Subcutaneous adipose tissue (tissue), 4 donors: ENCODE measurements around the gene NEU4. TPM values are rescaled to one million over a fixed set of nuclear protein-coding genes. Genes with fewer than 3 reads are reported as not detected.

Experiments used
- CTCF ChIP-seq: fragments of 450-650 bp; IDR thresholded peaks from one replicate; pipeline ENCODE4 v1.5.1; 2016; ENCODE audit warnings: low read depth, mild to moderate bottlenecking, control low read depth, antibody characterized with exemption, moderate library complexity
- total RNA-seq, 4 donors: library from RNA; depleted of rRNA; stranded (reverse); fragments of >200 nt; gene quantifications; one replicate each; pipeline ENCODE4 v1.1.0, GENCODE V29; 2016

The NEU4 gene, protein sequence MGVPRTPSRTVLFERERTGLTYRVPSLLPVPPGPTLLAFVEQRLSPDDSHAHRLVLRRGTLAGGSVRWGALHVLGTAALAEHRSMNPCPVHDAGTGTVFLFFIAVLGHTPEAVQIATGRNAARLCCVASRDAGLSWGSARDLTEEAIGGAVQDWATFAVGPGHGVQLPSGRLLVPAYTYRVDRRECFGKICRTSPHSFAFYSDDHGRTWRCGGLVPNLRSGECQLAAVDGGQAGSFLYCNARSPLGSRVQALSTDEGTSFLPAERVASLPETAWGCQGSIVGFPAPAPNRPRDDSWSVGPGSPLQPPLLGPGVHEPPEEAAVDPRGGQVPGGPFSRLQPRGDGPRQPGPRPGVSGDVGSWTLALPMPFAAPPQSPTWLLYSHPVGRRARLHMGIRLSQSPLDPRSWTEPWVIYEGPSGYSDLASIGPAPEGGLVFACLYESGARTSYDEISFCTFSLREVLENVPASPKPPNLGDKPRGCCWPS
- 1 to 10 TPM in 1 of 4 donors, under 1 TPM in 1, not detected in 2; 0.75 to 1.8 TPM for total RNA-seq

GRCh38 chr2:241808721-241809382 lies at the start of gene NEU4:
Gene NEU4 (plus strand): TSS chr2:241809193. CDS start chr2:241814485, 5,292 bp downstream.
- TF ChIP-seq CTCF, result no peak

GRCh38 chr2:241760301-241760771 lies 48.7 kb upstream of the NEU4 start:
- TF ChIP-seq CTCF, result no peak

DNA sequence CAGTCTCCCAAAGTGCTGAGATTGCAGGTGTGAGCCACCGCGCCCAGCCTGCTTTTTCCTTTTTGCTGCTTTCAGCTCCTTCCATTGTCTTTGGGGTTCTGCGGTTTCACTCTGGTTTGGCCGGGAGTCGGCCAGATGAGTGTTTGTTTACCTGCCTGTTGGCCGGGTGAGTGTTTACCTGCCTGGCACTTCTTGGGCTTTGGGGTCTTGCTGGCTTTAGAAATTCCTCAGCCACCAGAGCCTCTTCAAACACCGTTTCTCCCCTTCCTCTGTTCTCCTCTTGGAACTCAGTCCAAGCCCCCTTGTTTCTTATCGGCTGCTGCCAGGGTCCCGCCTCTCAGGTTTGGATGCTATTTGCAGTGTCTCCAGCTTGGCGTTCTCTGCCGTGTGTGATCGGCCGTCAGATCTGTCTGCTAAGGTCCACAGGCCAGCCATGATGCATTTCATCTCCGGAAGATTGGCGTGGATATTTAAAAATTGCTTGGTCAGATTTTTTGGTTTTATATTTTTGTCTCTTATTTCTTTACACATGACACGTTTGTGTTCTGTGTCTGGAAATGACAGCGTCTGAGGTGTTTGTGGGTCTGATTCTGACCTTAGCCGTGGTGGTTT lies 46.6 kb upstream of the NEU4 start:
- TF ChIP-seq CTCF, result no peak

DNA sequence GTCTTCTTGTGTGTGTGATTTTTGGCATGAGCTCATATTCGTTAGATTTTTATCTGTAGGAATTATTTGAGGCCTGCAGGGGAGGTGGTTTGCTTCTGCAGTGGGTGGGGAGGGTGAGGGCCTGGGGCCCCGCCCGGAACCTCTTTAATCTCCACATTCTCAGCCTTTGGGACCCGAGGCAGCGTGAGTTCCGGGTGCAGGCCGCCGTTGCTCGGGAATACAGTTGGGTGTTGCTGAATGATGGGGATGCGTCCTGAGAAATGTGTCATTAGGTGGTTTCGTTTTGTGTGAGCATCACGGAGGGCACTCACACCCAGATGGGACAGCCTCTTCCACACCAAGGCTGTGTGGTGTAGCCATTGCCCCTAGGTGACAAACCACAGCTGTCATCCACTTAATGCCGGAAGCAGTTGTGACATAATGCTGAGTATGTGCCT lies 46.0 kb upstream of the NEU4 start:
- no peak for TF ChIP-seq CTCF

- TF ChIP-seq CTCF, result no peak
Measured at GRCh38 chr2:241763551-241764274, 45.3 kb upstream of the NEU4 start.

DNA sequence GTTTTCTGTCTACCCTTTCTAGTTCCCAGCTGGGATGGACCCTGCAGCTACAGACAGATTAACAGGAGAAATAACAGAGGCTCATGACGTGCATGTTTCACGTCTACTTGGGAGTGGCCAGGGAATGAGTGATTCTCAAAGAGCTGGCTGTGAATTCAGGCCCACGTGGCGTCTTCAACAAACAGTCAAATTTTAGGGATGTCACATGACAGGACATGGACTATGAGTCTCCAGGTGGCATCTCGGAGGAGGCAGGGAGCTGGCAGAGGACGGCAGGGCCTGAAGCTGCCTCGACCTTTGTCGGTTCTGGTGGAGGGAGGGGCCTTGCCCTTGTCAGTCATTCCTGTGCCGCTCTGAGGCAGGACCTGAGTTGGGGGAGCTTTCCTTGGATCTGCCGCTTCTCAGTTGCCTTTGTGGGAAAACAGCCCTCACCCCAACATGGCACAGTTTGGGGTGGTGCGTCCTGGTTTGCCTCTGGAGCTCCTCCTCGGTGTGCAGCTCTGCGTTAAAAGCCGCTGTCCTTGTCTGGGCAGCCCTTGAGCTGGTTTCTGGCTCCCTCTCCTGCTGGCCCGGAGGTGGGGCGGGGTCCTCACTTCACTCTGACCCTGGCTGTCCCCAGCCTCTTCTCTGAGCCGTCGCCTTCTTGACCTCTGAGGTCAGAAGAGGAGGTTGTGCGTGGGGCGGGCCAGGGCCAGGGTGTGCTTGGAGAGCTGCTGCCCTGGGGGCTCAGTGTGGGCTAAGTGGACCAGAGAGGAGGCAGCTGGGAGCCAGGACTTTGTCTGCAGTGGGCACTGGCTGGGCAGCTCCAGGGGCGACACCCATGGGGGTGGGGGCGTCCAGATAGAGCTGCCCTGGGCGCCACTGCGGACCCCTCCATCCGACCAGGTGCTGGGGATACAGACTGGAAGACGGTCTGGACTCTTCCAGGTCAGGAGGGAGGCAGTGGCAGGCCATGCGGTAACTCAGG lies 44.4 kb upstream of the NEU4 start:
- TF ChIP-seq CTCF, result no peak
